OCI-LY7 (cell line): Measurements from ENCODE around the gene MMP15.

ENCODE experiments used
- EZH2phosphoT487 ChIP-seq: fragments of 200-600 bp; sonication (generic); IDR thresholded peaks from 2 replicates; pipeline ENCODE4 v1.6.1; 2018; ENCODE audit warnings: low read depth, borderline replicate concordance, mild to moderate bottlenecking, mixed run types, antibody characterized with exemption, low read length, moderate library complexity, mixed read lengths
- TF ChIP-seq, protein P1 (sequence below): fragments of 200-600 bp; sonication (generic); conservative IDR thresholded peaks from 2 replicates; pipeline ENCODE4 v1.5.1; 2014; ENCODE audit warnings: mild to moderate bottlenecking, antibody characterized with exemption, low read length, moderate library complexity, mixed read lengths

DNA sequence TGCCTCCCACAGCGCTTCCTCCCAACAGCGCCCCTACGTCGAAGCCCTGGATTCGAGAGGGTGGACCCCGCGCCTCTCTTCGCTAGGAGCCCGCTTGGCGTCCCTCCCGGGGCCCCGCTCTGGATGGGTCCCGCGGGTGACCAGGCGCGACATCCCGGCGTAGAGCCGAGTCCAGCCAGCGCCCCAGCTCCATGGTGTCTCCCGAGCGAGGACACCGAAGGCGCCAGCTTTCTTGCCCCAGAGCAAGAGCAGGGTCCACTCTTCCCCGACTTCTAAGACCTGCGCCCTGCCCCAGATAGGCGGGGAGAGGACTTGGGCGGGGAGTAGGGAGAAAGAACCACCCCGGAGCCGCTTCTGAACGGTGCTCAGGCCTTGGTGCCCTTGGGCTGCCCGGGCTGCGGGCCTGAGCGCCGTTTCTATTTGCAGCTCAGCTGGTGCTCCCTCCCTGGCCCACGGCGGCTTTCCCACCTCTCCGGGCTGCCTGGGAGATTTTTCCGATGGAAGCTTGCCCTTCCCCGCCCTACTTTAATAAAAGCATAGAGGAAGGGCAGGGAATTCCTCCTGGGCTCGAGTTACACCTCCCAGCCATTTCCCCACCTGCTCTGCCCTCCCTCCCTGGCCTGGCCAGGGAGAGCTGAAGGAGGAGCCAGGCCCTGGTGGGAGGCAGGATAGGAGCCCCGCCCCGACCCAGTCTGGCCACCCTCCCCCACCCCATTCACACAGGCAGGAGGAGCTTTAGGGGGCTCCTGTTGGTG is 1.8 kb downstream of the MMP15 start:
- TF ChIP-seq, protein P1, sequence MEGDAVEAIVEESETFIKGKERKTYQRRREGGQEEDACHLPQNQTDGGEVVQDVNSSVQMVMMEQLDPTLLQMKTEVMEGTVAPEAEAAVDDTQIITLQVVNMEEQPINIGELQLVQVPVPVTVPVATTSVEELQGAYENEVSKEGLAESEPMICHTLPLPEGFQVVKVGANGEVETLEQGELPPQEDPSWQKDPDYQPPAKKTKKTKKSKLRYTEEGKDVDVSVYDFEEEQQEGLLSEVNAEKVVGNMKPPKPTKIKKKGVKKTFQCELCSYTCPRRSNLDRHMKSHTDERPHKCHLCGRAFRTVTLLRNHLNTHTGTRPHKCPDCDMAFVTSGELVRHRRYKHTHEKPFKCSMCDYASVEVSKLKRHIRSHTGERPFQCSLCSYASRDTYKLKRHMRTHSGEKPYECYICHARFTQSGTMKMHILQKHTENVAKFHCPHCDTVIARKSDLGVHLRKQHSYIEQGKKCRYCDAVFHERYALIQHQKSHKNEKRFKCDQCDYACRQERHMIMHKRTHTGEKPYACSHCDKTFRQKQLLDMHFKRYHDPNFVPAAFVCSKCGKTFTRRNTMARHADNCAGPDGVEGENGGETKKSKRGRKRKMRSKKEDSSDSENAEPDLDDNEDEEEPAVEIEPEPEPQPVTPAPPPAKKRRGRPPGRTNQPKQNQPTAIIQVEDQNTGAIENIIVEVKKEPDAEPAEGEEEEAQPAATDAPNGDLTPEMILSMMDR = no peak
- TF ChIP-seq EZH2phosphoT487 = no peak
